HS-5 (cell line): Measurements from ENCODE around the gene PALD1.
"Not testable (repeated sequence)": the region's sequence is repeated elsewhere in the genome, so short reads cannot be mapped to it uniquely, and the experiment has no call there.

Source experiments
- DNase-seq: peaks from one replicate; pipeline ENCODE4 v3.0.0-alpha.2; 2012; ENCODE audit warnings: low read depth

The PALD1 gene

DNA sequence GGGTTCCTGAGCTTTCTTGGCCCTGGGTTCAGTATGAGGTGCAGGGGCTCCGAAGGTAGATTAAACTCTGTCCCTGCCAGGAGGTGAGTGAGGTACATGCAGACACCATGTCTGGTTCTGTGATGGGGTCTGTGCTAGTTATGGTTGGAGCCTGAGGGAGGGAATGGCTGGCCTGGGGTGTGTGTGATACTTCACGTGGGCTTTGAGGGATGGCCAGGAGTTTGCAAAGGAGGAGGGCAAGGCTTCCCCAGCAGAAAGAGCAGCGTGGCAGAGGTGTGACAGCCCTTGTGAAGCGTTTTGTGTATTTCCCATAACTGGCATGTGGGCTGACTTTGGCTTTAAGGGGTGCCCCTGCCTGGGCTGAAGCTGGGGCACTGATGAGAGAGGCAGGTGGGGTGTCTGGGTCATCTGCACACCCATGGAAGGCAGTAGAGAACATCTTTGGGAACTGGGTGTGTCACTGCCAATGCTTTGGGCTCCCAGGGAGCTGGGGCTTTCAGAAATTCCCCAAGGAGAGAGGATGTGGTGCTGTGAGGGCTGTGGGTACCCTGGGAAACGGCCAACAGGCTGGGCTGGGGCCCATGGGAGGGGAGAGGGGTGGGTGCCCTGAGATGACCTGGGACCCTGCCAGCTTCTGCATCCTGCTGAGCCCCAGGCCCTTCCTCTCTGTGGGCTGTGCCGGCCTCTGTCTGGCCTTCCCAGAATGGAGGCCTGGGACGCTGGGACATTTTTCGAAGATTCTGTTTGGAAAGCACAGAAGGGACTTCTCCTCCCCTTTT is 4.6 kb downstream of the PALD1 start:
- DNase-seq: no peak

DNA sequence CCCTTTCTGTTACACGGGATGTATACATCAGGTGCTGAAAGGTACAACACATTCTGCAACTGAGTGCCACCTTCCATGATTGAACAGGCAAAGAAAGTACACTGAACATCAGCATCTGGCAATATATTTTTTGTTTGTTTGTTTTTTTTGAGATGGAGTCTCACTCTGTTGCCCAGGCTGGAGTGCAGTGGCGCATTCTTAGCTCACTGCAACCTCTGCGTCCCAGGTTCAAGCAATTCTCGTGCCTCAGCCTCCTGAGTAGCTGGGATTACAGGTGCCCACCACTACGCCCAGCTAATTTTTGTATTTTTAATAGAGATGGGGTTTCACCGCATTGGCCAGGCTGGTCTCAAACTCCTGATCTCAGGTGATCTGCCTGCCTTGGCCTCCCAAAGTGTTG is 5.3 kb downstream of the PALD1 start:
- not testable (repeated sequence) for DNase-seq

DNA sequence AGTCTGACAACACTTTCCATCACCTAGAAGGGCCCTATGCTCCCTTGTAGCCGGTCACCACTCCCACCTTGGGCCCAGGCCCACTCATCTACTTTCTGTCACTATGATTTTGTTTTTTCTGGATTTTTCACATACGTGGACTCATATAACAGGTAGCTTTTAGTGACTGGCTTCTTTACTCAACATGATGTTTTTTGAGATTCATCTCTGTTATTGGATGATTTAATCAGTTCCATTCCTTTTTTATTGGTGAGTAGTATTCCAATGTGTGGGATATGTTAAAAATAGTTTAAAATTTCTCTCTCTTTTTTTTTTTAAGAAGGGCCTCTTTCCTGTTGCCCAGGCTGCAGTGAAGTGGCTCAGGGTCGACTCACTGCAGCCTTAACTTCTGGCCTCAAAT is 9.3 kb downstream of the PALD1 start:
- DNase-seq: no peak

DNA sequence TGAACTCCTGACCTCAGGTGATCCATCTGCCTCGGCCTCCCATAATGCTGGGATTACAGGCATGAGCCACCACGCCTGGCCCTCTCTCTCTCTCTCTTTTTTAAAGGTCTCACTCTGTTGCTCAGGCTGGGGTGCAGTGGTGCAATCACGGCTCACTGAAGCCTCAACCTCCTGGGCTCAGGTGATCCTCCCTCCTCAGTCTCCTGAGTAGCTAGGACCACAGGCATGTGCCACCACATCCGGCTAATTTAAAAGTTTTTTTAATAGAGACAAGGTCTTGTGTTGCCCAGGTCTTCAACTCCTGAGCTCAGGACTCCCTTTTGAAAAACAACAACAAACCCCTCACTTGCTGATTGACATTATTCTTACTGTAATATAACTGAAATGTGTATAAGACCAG is 11.6 kb downstream of the PALD1 start:
- no peak for DNase-seq

DNA sequence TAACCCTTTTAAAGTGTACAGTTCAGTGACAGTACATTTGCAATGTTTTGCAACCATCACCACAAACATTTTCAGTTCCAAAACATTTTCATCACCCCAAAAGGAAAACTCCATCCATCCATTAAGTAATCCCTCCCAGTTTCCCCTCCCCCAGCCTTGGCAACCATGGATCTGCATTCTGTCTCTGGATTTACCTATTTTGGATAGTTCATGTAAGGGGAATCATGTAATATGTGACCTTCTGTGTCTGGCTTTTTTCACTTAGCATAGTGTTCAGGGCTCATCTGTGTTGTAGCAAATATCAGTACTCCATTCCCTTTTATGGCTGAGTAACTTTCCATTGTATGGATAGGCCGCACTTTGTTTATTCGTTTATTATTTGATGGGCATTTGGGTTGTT is 13.0 kb downstream of the PALD1 start:
- no peak for DNase-seq

DNA sequence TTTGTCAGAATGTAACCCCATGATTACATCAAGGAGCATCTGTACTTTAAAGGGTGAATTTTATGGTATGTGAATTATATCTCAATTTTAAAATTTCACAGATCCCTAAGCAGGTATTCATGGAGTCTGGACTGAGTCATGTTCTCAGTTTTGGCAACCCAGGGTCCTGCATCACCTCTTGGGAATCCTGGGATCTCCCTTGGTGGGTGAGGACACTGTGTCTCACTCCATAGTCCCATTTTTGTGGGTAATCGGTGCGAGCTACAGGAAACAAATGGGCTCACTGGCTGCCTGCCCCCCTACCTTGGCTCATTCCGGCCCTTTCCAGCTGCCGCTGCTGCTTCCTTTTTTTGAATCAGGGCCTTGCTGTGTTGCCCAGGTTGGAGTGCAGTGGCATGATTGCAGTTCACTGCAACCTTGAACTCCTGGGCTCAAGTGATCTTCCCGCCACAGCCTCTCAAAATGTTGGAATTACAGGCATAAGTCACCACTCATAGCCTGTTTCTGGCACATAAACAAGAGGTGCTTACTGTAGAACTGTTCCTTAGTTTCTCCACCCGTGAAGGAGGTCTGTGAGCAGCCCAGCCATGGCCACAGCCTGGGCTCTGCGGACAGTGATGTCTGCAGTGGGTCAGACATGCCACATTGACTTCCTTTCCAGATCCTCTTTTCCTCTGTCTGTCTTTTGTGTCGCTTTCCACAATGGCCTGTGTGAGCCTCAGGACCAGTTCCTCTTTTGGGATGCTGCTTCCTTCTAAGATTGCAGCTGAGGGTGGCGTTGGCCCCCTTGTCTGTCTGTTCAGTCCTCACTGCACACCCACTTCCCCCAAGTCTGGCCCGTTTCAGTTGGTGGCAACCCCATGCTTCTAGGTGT is 14.5 kb downstream of the PALD1 start:
- no peak for DNase-seq

DNA sequence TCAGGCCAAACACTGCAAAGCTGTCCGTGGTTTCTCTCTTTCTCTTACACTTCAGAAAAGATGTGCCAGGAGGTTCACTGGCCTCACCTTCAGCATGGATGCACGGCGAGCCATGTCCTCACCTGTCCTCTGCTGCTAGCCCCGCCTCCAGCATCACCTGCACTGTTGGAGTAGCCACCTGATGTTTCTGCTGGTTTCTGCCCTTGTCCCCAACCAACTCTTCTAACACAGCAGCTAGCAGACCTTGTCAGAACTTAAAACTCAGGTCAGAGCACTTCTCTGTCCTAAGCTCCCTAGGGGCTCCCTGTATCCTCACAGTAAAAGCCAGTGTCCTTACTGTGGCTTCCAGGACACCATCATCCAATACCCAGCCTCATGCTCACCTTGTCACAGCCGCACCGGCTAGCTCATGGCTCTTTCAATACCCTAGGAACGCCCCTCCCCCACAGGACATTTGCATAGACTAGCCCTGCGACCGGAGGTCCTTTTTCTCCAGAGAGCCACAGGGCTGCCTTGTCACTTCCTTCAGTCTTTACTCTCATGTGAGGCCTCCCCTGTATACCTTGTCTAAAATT is 15.2 kb downstream of the PALD1 start:
- DNase-seq: no peak

DNA sequence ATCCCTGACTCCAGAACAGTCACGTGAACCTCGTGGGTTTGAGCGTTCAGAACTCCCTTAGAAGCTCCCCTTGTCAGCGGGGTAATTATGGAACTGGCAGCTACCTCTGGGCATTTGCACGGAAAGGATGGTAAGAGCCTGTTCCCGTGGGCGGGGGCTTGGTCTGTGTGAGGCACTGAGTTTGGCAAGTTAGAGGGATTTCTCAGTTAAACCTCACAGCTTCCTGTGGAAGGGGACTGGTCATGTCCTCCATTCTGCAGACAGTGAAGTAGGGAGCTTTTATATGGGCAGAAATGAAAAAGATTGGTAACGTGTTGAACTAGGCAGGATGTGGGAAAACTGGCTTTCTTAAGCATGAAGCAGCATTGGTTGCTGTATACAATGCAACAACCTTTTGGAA is 16.0 kb downstream of the PALD1 start:
- DNase-seq: no peak

DNA sequence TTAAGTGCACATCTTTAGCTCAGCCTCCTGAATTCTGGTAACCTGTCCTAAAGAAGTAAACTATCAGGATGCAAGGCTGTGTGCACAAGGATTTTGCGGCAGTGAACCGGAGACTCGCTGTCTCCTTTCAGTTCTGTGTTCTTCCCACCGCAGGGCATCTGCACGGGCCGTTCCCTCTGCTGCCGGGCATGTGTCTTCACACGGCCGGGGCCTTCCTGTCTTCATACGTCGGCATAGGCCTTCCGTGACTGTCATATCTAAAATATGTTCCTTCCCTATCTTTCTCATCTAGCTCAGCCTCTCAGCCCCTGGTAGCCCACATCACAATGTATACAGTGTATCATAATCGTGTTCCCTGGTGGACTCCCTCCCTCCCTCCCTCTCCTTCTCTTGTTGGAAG is 16.4 kb downstream of the PALD1 start:
- no peak for DNase-seq

DNA sequence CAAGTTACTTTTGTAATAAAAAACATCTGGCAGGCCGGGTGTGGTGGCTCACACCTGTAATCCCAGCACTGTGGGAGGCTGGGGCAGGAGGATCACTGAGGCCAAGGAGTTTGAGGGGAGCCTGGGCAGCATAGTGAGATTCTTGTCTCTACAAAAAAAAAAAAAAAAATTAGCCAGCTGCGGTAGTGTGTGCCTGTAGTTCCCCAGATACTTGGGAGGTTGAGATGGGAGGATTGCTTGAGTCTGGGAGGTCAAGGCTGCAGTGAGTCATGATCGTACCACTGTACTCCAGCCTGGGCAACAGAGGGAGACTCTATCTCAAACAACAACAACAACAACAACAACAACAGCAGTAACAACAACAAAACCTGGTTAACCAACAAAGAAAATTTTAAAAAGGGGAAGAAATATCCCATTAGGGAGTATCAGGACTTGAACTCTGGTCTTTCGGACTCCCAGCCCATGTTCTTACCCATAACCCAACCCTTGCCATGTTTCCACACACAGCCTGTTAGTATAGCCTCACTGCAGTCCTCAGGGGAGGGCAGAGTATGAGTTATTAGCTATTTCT is 17.2 kb downstream of the PALD1 start:
- DNase-seq: no peak

DNA sequence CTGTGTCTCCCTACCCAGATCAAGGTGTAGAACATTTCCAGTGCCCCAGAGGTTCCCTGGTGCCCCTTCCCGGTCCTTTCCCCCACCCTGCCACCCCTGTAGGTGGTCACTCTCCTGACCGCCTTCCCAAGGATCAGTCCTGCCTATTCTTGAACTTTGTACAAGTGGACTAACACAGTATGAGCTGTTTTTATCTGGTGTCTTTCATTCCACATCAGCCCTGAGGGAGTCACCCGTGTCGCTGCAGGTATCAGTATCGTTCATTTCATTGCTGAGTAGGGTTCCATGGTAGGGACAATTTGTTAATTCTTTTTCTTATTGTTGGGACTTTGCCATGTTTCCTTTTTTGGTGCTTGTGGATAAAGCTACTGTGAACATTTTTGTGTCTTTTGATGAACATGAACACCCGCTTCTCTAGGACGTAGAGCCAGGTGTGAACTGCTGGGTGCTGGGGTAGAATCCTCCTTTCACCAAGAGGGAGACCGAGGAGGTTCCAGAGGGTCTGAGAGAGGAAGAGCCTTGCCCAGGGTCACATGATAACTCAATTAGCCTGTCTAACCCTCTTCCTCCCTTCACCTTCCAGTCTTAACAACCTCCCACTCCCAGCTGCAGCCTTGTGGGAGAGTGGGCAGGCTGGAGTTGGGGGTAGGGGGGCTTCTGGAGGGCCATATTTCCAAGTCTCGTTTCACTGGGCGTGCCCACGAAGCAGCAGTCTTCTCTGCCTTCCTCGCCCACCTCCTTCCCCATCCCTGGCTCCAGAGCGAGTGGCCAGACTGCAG is 18.0 kb downstream of the PALD1 start:
- no peak for DNase-seq

DNA sequence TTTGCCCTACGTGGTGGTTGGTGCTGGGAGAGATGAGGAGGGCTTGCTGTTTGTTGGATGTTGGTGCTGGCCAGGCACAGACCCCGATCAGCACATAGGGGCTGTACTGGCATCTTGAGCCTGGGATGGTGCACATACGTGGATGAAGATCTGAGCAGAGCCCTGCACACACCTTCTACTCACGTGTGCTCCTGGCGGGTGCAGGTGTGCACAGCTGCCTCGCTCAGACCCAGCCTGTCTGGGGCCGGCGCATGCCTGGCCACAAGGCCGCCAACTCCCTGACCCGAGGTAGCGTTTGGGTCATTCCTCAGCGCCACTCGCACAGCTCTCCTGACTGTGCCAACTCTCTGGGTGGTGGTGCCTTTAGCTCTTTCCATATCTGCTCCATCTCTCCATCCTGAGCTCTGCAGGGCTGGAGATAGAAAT is 18.6 kb downstream of the PALD1 start:
- no peak for DNase-seq

DNA sequence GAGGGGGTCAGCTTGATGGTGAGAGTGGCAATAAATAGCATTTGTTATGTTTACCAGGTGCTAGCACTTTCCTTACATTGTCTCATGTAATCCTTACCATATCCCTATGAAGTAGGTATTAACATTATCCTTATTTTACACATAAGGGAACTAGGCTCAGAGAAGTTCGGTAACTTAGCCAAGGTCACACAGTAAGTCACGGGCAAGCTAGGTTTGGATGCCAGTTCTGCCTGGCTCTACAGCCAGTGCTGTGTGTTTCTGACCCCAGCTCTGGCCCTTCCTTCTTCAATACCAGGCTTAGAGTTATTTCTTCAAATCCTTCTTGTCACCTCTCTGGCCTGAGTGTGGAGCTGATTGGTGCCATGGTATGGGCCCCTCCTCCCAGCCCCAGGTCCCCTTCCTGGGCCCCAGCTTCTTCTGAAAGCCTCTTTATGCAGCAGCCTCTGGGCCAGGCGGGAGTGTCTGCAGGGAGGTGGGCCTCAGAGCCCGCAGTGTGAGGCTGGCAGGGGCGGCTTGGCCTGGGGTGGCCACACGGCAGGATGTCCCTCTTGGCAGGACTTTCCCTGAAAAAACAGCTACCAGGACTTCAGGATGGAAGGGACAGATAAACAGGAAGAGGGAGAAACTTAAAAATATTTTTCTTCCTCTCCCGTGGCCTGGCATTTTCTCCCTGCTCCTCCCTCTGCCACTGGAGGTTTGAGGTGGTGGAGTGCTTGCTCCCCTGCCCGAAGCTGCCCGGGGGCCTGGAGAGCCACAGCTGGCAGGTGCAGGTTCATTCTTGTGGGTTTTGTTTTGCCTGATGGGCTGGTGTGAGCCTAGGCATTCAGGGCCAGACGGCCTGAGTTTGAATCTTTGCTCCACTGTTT is 20.6 kb downstream of the PALD1 start:
- no peak for DNase-seq

DNA sequence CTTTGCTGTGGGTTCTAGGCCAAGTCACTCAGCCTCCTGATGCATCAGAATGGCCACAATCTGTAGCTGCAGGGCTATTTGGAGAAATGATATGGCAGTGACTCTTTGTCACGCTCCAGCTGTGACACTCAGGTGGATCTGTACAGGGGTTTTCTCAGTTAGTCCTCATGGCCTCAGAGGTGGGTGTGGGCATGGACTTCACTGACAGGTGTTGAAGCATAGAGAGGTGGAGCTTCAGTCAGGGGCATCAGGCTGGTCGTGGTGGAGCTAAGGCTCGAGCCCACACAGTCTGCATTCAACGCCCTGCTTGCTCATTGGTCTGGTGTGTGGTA is 21.2 kb downstream of the PALD1 start:
- no peak for DNase-seq

DNA sequence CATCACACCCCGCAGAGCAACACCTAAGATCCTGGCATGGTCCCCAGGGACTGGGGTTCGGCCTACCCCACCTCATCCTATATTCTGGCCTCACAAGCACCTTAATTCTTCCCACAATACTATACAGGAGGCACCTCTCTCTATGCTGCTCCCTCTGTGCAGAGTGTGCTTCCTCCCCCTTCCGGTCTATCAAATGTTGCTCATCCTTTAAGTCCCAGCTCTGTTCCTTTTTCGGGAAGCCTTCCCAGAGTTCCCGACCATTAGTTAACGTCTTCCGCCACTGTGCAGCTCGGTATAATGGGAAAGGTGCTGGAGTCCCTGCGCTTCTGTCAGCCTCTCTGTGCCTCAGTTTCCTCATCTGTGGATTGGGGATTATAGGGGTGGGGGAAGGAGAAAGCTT is 21.8 kb downstream of the PALD1 start:
- no peak for DNase-seq

DNA sequence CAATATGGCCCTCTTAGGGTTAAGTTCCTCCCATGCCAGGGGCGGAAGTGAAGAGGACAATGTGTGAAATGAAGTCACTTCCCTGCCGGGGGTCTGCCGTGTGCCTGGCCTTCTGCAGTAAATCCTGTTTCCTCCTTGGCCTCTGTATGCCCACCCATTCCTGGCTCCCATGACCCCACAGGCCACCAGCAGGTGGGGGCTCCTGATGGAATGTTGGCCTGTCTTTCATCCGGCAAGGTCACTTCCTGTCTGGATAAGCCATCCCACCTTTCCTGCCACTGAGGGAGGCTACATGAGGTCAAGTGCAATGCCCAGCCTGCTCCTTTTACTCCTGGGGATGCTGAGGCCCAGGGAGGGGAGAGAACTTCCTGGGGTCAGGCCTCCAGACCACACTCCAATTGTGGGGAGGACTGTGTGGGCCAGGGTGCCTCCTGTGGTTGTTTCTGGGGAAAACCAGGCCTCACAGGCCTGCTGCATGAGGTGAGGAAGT is 22.3 kb downstream of the PALD1 start:
- no peak for DNase-seq

DNA sequence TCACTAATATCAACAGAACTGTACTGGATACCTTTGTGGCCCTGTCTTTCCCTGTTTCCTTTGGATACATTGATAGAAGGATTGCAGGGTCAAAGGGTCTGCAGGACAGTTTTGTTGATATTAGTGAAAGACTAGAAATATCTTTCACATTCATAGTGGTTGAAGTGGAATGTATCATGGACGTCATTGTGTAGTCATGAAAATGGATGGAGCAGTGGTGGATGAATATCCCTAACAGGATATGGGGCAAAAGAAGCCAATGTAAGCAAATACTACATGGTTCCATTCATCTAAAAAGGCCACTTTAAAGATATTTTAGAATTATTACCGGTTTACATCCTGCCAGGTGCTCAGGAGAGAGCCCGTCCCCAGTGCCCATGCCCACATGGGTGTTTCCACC is 23.8 kb downstream of the PALD1 start:
- DNase-seq: no peak

DNA sequence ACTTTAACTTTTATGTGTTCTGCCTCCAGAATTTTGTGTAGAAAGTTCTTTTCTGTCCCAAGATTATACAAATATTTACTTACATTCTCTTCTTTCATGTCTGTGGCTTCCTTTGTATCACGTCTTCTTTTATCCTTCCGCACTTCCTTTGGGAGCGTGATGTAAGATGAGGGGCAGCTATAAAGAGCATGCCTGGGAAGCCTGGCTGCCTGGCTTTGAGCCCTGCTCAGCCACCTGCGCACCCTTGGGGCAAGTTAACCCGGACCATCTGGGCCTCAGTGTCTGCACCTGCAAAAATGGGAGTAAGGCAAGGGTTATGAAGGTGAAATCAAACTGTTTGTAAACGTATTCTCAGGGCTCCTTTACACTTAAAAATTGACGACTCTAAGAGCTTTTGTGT is 25.2 kb downstream of the PALD1 start:
- DNase-seq: no peak

DNA sequence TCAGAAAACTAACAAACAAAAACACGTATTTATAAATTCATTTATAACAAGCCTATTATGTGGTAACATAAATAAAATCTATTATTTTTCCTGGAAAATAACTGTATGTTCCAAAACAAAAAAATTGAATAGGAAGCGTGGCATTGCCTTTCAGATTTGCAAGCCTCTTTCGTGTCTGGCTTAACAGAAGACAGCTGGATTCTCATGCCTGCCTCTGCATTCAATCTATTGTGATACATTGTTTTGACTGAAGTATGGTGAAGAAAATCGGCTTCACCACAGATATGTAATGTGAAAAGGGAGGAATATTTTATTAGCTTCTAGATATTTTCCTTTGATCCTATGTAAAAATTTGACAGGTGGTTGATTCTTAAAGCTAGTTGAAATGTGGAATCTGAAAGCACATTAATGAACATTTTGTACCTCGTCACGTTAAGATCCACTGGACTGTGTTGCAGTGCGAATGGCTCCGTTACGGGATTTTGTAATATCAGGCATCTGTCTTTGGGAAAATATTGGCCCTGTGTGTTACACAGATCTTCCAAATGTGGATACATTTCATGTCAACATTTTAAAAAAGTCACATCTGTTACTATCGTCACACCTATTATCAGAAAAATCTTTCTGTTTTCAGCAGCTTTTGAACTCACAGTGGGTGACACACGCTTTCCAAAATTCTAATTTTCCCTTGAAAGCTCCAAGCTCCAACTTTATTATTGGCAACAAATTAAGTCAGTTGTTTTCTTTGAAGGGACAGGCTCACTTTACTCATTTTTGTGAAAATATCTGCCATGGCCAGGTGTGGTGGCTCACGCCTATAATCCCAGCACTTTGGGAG is 26.2 kb downstream of the PALD1 start:
- no peak for DNase-seq

DNA sequence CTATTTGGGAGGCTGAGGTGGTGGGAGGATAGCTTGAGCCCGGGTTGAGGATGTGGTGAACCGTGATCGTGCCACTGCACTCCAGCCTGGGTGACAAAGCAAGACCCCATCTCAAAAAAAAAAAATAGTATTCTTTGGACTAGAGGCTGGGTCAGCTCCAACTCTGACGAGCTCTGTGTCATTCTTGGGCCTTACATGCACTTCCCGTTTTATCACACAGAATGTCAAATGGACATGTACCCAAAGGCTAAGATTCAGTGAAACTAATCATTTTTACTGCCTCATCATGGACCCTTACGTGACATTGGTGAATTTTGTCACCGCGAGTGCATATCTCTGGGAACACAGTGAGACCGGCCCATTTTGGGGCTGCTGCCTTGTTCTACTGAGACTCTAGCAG is 27.3 kb downstream of the PALD1 start:
- DNase-seq: no peak
